DMS53 treated with DMSO at 0.1 percent for 48 hours (cell line): ENCODE results near the gene OR1D2.
"Not testable (repeated sequence)": the region's sequence is repeated elsewhere in the genome, so short reads cannot be mapped to it uniquely, and the experiment has no call there.

Experiments used
- DNase-seq: peaks from one replicate; lab custom pipeline; 2025; ENCODE audit not compliant: unreplicated experiment; lab: John Stamatoyannopoulos, UW

OR1D2 gene, protein sequence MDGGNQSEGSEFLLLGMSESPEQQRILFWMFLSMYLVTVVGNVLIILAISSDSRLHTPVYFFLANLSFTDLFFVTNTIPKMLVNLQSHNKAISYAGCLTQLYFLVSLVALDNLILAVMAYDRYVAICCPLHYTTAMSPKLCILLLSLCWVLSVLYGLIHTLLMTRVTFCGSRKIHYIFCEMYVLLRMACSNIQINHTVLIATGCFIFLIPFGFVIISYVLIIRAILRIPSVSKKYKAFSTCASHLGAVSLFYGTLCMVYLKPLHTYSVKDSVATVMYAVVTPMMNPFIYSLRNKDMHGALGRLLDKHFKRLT

DNA sequence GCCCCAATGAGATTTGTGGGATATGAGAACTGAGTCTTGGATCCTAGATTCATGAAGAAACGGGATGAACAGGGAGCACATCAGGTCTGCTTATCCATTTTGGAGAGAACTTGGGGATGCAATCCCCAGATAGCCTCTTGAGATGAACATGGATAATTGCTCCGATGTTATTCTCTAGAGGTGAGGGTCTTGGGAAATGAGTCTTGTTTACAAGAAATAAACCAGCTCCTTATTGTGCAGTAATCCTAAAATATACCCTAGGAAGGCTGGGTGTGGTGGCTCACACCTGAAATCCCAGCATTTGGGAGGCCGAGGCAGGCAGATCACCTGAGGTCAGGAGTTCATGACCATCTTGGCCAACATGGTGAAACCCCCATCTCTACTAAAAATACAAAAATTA is at the start of gene OR1D2:
OR1D2 (minus strand) TSS at position 101 of the 400 bp plus-strand sequence. CDS start 11,426 bp downstream, outside the sequence.
- no peak for DNase-seq

DNA sequence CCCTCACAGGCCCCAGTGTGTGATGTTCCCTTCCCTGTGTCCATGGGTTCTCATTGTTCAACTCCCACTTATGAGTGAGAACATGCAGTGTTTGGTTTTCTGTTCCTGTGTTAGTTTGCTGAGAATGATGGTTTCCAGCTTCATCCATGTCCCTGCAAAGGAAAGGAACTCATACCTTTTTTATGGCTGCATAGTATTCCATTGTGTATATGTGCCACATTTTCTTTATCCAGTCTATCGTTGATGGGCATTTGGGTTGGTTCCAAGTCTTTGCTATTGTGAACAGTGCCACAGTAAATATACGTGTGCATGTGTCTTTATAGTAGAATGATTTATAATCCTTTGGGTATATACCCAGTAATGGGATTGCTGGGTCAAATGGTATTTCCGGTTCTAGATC is 33.3 kb upstream of the OR1D2 start:
- not testable (repeated sequence) for DNase-seq

DNA sequence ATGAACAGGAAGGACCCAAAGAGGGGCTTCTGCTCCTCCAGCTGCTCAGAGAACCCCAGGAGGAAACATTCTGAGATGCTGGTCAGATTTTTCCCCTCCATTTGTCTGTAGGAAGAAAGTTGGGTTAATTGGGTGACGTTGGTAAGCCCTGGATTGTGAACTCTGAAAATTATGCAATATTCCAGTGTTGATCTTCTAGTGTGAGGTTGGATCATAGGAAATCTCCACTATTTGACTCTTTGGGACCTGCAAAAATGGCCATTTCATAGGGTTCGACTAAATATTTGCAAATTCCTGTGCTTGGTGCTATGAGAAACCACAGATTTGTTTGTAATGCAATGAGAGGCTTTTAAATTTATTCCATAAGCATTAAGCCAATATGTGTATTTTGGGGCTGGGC is 23.2 kb upstream of the OR1D2 start, which contains the start of gene OR1G1:
OR1G1 (minus strand) TSS at position 101 of the 400 bp plus-strand sequence; CDS start at position 101, 0 bp downstream.
- no peak for DNase-seq

DNA sequence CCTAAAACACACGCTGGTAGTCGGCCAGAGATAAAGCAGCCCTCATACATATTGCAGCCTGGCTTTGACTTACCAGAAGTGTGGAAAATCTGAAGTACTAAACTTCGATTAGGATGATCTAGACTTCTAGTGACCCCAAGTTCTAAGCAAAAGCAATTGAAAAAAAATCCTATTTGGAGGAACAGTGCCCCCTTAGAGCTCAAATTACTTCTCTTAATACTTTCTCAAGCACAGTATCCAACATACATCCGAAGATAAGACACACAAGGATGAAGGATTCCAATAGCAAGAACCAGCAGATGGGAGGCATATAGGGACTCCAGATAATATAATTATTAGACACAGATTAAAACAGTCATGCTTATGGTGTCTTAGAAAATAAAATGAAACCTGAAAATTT is 30.4 kb downstream of the OR1D2 start:
- DNase-seq = not testable (repeated sequence)

DNA sequence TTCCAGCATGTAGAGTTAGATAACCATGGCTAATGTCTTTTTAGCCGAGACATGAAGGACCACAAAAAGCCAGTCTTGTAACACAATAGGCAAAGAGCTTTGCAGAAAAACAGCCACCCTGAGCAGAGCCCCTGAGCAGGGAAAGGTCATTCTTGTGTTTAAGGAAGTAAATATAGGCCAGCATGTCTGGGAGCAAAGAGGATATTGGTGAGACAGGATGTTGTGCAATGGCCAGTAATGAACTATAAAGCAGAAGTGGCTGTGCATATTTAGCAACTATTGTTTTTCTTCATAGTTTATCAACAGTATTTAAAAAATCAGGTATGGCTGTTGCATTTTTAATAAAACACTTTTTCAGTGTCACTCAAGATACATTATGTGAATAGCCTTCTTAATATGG is 39.0 kb downstream of the OR1D2 start:
- not testable (repeated sequence) for DNase-seq

DNA sequence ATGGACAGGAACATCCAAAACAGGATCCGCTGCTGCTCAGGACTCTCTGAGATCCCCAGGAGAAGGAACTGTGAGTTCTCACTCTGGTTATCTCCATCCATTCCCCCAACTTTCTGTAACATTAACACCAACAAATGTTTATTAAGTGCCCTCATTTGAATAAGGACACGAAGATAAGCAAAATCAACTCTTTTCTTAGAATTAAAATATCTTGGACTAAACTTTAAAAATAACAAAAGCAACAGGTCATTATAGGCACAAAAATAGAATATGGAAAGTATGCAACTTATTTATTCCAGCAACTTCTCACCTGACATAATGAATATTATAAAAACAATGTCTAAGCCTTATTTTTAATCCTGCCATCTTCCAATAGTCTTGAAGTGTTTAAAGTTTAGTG is 40.7 kb downstream of the OR1D2 start, which contains the start of gene OR1D5:
OR1D5 (minus strand) TSS at position 101 of the 400 bp plus-strand sequence; CDS start at position 101, 0 bp downstream.
- DNase-seq = not testable (repeated sequence)

DNA sequence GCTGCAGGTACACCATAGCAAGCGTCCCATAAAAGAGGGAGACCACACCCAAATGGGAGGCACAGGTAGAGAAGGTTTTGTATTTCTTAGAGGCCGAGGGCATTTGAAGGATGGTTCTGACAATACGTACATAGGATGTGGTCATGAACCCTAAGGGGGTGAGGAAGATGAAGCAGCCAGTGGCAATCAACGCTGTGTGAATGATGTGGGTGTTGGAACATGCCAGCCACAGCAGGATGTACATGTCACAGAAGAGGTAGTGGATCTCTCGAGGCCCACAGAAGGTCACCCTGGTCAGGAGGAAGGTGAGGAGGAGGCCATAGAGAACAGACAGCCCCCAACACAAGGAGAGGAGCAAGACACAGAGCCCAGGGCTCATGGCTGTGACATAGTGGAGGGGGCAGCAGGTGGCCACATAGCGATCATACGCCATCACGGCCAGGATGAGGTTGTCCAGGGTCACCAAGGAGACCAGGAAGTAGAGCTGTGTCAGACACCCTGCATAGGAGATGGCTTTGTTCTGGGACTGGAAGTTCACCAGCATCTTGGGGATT is 41.3 kb downstream of the OR1D2 start:
- DNase-seq = not testable (repeated sequence)

DNA sequence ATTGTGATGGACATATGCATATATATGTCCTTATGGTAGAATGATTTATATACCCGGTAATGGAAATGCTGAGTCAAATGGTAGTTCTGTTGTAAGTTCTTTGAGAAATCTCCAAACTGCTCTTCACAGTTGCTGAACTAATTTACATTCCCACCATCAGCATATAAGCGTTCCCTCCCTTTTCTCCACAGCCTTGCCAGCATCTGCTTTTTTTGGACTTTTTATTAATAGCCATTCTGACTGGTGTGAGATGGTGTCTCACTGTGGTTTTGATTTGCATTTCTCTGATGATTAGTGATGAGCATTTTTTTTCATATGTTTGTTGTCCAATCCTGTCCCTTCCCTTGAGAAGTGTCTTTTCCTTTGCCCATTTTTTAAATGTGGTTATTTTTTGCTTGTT is 49.4 kb downstream of the OR1D2 start:
- DNase-seq = not testable (repeated sequence)

DNA sequence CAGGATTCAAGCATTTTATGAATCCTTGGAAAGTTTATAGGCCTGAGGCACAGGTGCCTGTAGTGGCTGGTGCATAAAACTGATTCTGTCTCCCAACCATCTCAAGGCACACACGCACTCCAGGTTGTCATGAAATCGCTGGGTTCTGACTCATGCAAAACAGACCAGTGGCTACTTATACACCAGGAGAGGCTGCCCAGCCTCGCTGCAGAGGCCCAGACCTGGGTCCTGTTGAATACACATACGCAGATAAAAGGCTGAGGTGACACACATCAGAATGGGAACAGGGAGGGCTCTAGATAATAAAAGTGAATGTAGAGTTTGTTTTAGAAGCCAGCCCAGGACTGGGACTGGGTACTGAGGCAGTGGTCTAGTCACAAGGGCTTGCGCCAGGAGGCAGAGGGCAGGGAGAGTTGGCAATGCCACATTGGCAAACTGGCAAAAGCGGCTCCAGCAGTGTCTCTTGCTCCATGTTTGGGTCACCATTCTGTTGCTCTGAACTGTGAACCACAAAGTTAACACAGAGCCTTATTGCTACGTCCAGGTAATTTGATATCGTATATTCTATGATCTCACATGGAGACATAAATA is 54.4 kb downstream of the OR1D2 start:
- no peak for DNase-seq

DNA sequence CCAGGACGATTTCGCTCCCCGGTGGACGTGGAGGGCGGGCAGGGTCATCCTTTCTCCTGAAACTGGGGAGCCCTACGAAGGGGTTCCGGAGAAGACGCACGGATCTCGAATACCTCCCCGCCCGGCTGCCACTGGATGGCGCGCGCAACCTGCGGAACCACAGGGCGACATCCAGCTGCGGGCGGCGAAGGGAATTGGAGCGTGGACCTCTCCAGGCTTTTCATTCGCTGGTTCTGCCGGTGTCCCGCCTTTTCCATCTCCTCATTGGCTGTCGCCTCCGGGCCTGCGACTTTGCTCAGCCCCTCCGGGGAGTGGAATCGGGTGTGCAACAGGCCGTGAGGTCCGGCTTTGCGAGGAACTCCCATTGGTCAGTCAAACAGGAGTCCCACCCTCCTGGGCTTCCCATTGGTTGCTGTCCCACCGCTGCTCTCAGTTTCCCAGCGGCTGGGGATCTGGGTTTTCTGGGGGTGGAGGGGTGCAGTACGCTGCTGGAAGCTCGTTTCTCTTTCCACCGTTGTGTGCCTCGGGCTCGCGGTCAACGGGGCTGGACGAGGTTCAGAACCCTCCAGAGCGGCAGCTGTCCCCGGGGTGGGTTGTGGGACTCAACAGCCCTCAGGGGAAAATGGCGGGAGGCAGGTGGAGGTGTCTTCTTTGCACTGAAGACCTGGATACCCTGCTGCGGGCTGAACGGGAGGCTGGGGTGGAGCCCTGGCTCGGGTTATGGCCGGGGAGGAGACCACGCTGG is 55.3 kb downstream of the OR1D2 start:
- peak; percentile 93 for DNase-seq

DNA sequence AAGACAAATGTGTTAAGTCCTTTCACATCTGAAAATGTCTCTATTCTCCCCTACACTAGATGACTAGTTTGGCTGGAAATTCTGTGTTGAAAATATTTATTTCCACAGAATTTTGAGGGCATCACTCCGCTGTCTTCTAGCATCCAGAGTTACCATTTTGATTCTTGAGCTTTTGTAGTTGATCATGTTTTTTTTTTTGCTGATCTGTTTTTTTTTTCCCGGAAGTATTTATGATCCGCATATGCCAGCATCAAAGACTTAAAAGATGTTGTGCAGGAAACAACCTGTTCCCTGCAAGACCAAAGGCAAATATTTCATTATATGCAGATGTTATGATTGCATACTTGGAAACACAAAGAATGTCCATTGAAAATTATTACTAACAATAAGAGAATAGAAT is 57.5 kb downstream of the OR1D2 start:
- DNase-seq = no peak

DNA sequence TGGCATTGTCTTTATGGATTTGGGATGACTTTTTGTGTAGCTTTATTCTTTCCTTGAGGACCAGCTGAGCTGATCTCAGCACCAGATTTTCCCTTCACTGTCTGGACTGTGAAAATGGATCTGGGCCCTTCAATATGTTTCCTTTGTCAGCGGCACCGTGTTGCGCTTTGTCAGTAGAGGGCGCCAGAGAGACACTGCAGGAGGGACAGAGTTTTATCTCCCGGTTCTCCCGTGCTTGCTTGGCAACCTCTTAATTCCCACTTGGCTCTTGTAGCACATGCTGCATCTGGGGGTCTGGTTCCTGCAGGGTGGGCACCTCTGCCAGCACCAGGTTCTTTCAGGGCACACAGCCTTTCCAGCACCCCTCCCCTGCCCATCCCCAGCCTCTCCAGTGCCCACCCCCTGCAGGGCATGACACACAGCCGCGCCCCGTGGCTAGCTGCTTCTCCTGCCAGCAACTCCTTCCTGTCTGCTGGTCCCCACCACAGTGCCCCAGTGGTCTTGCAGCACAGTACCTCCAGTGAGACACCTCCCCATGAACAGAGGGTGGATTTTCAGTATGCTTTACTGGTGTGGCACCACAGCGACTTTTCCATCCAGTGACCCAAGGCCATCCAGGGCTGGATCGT is 60.4 kb downstream of the OR1D2 start:
- no peak for DNase-seq

DNA sequence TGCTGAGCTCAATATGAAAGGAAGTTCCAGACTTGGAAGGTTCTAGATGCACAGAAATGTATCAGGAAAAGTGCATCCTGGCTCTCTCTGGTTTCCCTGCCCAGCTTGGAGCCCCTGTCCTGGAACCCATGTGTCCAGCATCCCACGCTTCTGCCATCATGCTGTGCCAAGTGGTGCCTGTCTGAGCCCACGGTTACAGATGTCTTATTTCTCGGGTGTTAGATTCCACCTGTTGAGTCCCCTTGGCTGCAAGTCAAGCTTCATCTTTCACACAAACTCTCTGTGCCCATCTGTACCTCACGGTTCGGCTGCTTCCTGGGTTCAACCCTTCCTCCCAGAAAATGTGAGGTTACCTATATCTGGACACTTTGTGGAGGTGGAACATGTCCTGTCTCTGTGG is 63.3 kb downstream of the OR1D2 start:
- no peak for DNase-seq

DNA sequence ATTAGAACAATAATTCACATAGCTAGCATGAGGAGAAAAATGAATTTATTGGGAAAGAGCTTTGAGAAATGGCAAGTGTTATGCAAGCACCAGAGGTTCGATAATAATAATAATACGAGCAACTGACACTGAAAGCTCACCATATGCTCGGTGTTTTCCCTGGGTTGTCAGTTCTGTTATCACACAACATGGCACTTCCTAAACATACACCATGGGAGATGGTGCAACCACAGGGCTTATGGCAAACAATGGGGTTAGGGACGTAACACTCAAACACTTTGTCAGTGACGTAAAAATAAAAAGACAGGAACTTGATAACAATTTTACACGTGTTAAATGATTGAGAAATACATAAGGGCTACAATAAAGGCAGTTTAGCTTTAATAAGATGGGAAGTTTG is 64.5 kb downstream of the OR1D2 start:
- no peak for DNase-seq

DNA sequence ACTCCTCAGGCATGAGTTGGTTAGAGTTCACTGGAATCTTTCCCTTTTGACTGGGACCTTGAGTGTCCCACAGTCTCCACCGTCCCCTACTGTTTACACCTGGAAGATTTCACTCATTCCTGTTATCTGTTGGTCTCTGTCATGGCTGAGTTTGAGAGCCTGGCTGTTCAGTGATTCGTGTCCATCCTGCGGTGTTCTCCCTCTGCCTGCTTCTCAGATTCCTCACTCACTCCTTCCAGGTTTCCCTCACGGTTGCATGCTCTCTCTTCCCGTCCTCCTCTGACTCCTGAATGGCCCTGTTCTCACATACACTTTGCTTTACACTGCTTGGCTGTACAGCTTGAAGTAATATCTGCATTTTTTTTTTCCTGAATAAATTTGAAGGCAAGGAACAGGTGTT is 65.3 kb downstream of the OR1D2 start:
- DNase-seq = no peak
